Upper lobe of left lung (tissue), 6 donors: ENCODE data around the gene FLNB. TPM values are rescaled to one million over a fixed set of nuclear protein-coding genes. Genes with fewer than 3 reads are reported as not detected.

Experiments
- ATAC-seq, 2 donors: fragments of 200-7000 bp; cut with Tn5 transposase; one replicate each; pipeline ENCODE4 v1.9.1; 2022; ENCODE audit warnings: mild to moderate bottlenecking in 2 of 2, moderate library complexity in 2 of 2; ENCODE audit not compliant: low FRiP score in 2 of 2
- DNase-seq, 2 donors: peaks; one replicate each; pipeline ENCODE4 v3.0.0-alpha.2; 2019 to 2020
- H3K27ac ChIP-seq, 4 donors: fragments of 200-600 bp; sonication (generic); one replicate each; pipeline ENCODE4 v1.5.1; 2016 to 2019
- H3K27me3 ChIP-seq, 4 donors: fragments of 200-600 bp; sonication (generic); one replicate each; pipeline ENCODE4 v1.5.1; 2017 to 2019
- H3K36me3 ChIP-seq, 4 donors: fragments of 200-600 bp; sonication (generic); one replicate each; pipeline ENCODE4 v1.5.1; 2016 to 2019
- H3K4me1 ChIP-seq, 4 donors: fragments of 200-600 bp; sonication (generic); one replicate each; pipeline ENCODE4 v1.5.1; 2018 to 2019
- H3K4me3 ChIP-seq, 4 donors: fragments of 200-600 bp; sonication (generic); one replicate each; pipeline ENCODE4 v1.5.1; 2017 to 2019; ENCODE audit warnings: mild to moderate bottlenecking in 2 of 4, moderate library complexity in 1 of 4
- H3K9me3 ChIP-seq, 4 donors: fragments of 200-600 bp; sonication (generic); one replicate each; pipeline ENCODE4 v1.5.1; 2018 to 2019
- CTCF ChIP-seq, 6 experiments: fragments of 450-650 bp in 4 of 6; fragments of 200-600 bp in 2 of 6; sonication (generic) in 2 of 6; IDR thresholded peaks; one replicate each; pipeline ENCODE4 v1.5.1; 2016 to 2019; ENCODE audit warnings: antibody characterized with exemption in 6 of 6
- EP300 ChIP-seq, 4 donors: sonication (generic); formaldehyde crosslinking; IDR thresholded peaks; one replicate each; pipeline ENCODE4 v1.5.1; 2017; ENCODE audit warnings: antibody characterized with exemption in 4 of 4, control low read depth in 2 of 4
- POLR2A ChIP-seq, 4 donors: fragments of 450-650 bp; IDR thresholded peaks; one replicate each; pipeline ENCODE4 v1.5.1; 2016 to 2017; ENCODE audit warnings: antibody characterized with exemption in 4 of 4, mild to moderate bottlenecking in 2 of 4
- POLR2AphosphoS5 ChIP-seq, 2 donors: sonication (generic); formaldehyde crosslinking; IDR thresholded peaks; one replicate each; pipeline ENCODE4 v1.5.1; 2017; ENCODE audit warnings: antibody characterized with exemption in 2 of 2
- WGBS, 2 donors: methylation state at CpG; one replicate each; pipeline ENCODE4 v1.1.5; 2017 to 2018; 5-methylcytosine and 5-hydroxymethylcytosine counted together
- total RNA-seq, 6 donors: library from RNA; depleted of rRNA in 4 of 6; stranded (reverse); fragments of >200 nt in 4 of 6; gene quantifications; one replicate each; pipeline versions ENCODE4 v1.1.0 to v1.2.1, GENCODE V29; 2016 to 2021
- donor health status: DM: no; HTN: no; CAD: no; lungs with moderate emphysema.
- donor health status: DM: no; HTN: yes; CAD: no; lungs with severe emphysema.

Gene FLNB
- total RNA-seq, 6 donors from 2014 or later = 101 to 193 (median 127) TPM

DNA sequence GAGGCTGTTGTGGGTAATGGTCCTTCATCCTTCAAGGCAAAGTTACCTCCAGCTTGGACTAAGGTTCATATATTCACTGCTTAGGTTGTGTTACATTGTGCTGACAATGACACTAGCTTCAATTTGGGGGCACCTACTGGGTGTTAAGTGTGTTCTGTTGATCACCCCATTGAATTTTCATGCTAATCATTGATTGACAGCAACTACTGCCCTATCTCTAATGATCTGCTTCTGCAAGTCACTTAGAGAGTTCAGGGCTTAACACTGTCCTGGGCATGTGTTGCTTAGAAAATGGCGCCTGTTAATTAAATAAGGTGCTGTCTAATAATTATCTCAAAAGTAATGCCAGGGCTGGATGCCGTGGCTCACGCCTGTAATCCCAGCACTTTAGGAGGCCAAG is 3.4 kb downstream of the FLNB start:
- 69 to 100% methylated on average over 3 of the region's 3 CpGs for WGBS, 2 donors
- Histone ChIP-seq H3K9me3 (no peaks in the 10 kb centered on the region), H3K4me1 (peaks cover 28 to 57% (median 45%) of the 10 kb centered on the region in 4 donors), H3K27me3 (no peaks in the 10 kb centered on the region), H3K27ac (peak overlapping the region in 1 of 4 donors; percentile 57), H3K36me3 (no peaks in the 10 kb centered on the region), H3K4me3 (no peak overlapping the region)
- DNase-seq = no peak
- ATAC-seq = no peak
- TF ChIP-seq POLR2A (IDR thresholded peaks at IDR 0.05) (no peak), POLR2AphosphoS5 (IDR thresholded peaks at IDR 0.05) (no peak), EP300 (IDR thresholded peaks at IDR 0.05) (no peak), CTCF (IDR thresholded peaks at IDR 0.05) (no peak)

- no peak for TF ChIP-seq EP300 (IDR thresholded peaks at IDR 0.05)
- no peak for TF ChIP-seq CTCF (IDR thresholded peaks at IDR 0.05)
- no peak for TF ChIP-seq POLR2A (IDR thresholded peaks at IDR 0.05)
- no peak for TF ChIP-seq POLR2AphosphoS5 (IDR thresholded peaks at IDR 0.05)
- DNase-seq (no peak), ATAC-seq (no peak)
- Histone ChIP-seq H3K4me3 (no peak overlapping the region), H3K27me3 (no peaks in the 10 kb centered on the region), H3K9me3 (no peaks in the 10 kb centered on the region), H3K27ac (peak overlapping the region in 1 of 4 donors; percentile 5), H3K36me3 (no peaks in the 10 kb centered on the region), H3K4me1 (peaks cover 30 to 57% (median 45%) of the 10 kb centered on the region in 4 donors)
- 83 to 100% methylated on average over 1 of the region's 1 CpG for WGBS, 2 donors
These were observed 4.1 kb downstream of the FLNB start for GRCh38 chr3:58012302-58012701.

DNA sequence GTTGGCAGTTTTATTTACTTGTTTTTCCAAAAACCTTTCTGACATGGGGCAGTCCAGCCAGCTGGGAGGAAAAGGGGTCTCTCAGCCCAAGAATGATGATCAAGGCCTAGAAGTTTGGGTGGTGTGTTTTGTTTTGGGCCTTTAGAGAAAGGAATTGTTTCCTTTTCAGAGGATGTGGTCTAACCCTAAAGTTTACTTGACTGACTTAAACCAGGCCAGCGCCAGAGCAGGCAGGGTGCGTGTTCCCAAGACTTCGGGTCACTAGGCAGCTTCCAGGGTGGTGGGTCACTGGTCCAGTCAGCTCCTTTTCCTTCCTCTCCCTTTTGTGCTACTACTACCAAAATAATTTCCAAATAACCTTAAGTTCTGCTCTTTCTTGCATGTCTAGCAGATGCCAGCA is 4.9 kb downstream of the FLNB start:
- ATAC-seq (no peak), DNase-seq (no peak)
- 56 to 73% methylated on average over 3 of the region's 3 CpGs for WGBS, 2 donors
- H3K27me3 ChIP-seq = no peaks in the 10 kb centered on the region
- no peak for TF ChIP-seq POLR2AphosphoS5 (IDR thresholded peaks at IDR 0.05)
- TF ChIP-seq EP300 (IDR thresholded peaks at IDR 0.05) = no peak
- TF ChIP-seq POLR2A (IDR thresholded peaks at IDR 0.05) = no peak
- no peak for TF ChIP-seq CTCF (IDR thresholded peaks at IDR 0.05)
- H3K9me3 ChIP-seq = no peaks in the 10 kb centered on the region
- H3K4me3 ChIP-seq = no peak overlapping the region
- no peak overlapping the region for H3K27ac ChIP-seq
- H3K4me1 ChIP-seq = peaks cover 33 to 52% (median 43%) of the 10 kb centered on the region in 4 donors
- no peaks in the 10 kb centered on the region for H3K36me3 ChIP-seq

DNA sequence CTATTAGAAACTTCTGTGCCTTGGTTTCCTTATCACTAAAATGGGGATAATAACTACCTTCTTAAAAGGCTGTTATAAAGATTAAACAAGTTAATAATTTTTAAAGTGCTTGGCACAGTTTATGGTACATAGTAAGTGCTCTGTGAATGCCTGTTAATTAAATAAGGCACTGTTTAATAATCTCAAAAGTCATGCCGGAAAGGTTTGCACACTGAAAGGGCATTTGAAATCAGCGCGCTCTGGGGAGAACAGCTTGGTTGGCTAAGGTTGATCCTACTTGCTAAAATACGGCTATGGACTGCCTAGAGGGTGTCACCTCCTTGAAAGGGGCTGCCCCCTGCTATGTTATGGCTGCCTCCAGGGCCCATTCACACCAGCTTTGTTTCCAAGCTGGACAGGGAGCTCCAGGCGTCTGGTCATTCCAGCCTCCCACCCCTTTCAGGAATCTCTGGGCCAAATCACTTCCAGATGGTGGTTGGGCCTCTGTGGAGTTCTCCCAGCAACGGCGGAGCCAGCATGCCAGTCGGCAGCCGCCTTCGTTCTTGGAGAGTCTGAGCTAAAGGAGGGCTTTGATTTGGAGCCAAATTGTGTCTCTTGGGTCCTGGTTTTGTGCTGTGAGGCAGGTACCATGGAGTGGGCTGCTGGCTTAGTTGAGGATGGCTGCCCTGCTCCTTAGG is 5.9 kb downstream of the FLNB start:
- no peaks in the 10 kb centered on the region for H3K27me3 ChIP-seq
- peak in 1 of 2 donors; percentile 56 for DNase-seq
- no peak overlapping the region for H3K4me3 ChIP-seq
- WGBS, 2 donors = 63 to 64% methylated on average over 7 to 10 of the region's 10 CpGs
- TF ChIP-seq POLR2AphosphoS5 (IDR thresholded peaks at IDR 0.05) = no peak
- TF ChIP-seq CTCF (IDR thresholded peaks at IDR 0.05) = no peak
- TF ChIP-seq EP300 (IDR thresholded peaks at IDR 0.05) = no peak
- TF ChIP-seq POLR2A (IDR thresholded peaks at IDR 0.05) = no peak
- peak; percentile 4 to 88 for ATAC-seq
- H3K36me3 ChIP-seq = no peaks in the 10 kb centered on the region
- H3K27ac ChIP-seq = peak overlapping the region in 3 of 4 donors; percentile 13 to 35 (median 19)
- H3K4me1 ChIP-seq = peaks cover 30 to 43% (median 38%) of the 10 kb centered on the region in 4 donors
- H3K9me3 ChIP-seq = no peaks in the 10 kb centered on the region

- no peak overlapping the region for H3K27ac ChIP-seq
- peaks cover 31 to 41% (median 33%) of the 10 kb centered on the region in 4 donors for H3K4me1 ChIP-seq
- DNase-seq = no peak
- H3K36me3 ChIP-seq = no peaks in the 10 kb centered on the region
- TF ChIP-seq EP300 (IDR thresholded peaks at IDR 0.05) = no peak
- TF ChIP-seq CTCF (IDR thresholded peaks at IDR 0.05) = no peak
- no peak for TF ChIP-seq POLR2AphosphoS5 (IDR thresholded peaks at IDR 0.05)
- no peak for TF ChIP-seq POLR2A (IDR thresholded peaks at IDR 0.05)
- 91 to 100% methylated on average over 3 of the region's 3 CpGs for WGBS, 2 donors
- H3K4me3 ChIP-seq = no peak overlapping the region
- H3K9me3 ChIP-seq = no peaks in the 10 kb centered on the region
- ATAC-seq = no peak
- H3K27me3 ChIP-seq = no peaks in the 10 kb centered on the region
These were observed 7.3 kb downstream of the FLNB start for GRCh38 chr3:58015520-58015915.
